ENCODE measurements around the gene PTPRN2. TPM values are rescaled to one million over a fixed set of nuclear protein-coding genes. Genes with fewer than 3 reads are reported as not detected.

Gene PTPRN2
- total RNA-seq, 1 experiment from 2014 or later = 1.1 TPM

DNA sequence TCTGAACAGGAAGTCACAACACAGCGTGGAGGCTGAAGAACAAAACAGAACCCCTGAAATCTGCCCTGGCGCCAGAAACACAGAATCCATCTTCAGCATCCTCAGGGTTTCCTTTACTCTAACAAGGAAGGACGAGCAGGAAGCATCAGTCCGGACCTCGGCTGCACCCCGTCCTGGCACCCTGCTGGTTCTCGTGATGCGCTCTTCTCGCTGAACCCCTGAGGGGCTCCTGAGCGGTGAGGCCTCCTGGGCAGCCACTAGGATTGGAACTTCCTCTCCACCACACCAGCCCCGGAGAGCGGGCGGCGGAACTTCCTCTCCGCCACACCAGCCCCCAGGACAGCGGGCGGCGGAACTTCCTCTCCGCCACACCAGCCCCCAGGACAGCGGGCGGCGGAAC is 461.9 kb downstream of the PTPRN2 start:
- H3K4me1 ChIP-seq (ENCODE audit: control insufficient read depth, insufficient read depth, low read length) = no peaks in the 10 kb centered on the region
- TF ChIP-seq TCF7L2 (IDR thresholded peaks at IDR 0.05; ENCODE audit: low read depth, low read length) (no peak), SIN3A (IDR thresholded peaks at IDR 0.05; ENCODE audit: borderline replicate concordance, insufficient read depth, low read depth, low read length) (no peak), POLR2AphosphoS5 (IDR thresholded peaks at IDR 0.05; ENCODE audit: low read depth, low read length) (no peak)
- TF ChIP-seq, protein P1, sequence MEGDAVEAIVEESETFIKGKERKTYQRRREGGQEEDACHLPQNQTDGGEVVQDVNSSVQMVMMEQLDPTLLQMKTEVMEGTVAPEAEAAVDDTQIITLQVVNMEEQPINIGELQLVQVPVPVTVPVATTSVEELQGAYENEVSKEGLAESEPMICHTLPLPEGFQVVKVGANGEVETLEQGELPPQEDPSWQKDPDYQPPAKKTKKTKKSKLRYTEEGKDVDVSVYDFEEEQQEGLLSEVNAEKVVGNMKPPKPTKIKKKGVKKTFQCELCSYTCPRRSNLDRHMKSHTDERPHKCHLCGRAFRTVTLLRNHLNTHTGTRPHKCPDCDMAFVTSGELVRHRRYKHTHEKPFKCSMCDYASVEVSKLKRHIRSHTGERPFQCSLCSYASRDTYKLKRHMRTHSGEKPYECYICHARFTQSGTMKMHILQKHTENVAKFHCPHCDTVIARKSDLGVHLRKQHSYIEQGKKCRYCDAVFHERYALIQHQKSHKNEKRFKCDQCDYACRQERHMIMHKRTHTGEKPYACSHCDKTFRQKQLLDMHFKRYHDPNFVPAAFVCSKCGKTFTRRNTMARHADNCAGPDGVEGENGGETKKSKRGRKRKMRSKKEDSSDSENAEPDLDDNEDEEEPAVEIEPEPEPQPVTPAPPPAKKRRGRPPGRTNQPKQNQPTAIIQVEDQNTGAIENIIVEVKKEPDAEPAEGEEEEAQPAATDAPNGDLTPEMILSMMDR (IDR thresholded peaks at IDR 0.05) = no peak
- TF ChIP-seq, protein P2, sequence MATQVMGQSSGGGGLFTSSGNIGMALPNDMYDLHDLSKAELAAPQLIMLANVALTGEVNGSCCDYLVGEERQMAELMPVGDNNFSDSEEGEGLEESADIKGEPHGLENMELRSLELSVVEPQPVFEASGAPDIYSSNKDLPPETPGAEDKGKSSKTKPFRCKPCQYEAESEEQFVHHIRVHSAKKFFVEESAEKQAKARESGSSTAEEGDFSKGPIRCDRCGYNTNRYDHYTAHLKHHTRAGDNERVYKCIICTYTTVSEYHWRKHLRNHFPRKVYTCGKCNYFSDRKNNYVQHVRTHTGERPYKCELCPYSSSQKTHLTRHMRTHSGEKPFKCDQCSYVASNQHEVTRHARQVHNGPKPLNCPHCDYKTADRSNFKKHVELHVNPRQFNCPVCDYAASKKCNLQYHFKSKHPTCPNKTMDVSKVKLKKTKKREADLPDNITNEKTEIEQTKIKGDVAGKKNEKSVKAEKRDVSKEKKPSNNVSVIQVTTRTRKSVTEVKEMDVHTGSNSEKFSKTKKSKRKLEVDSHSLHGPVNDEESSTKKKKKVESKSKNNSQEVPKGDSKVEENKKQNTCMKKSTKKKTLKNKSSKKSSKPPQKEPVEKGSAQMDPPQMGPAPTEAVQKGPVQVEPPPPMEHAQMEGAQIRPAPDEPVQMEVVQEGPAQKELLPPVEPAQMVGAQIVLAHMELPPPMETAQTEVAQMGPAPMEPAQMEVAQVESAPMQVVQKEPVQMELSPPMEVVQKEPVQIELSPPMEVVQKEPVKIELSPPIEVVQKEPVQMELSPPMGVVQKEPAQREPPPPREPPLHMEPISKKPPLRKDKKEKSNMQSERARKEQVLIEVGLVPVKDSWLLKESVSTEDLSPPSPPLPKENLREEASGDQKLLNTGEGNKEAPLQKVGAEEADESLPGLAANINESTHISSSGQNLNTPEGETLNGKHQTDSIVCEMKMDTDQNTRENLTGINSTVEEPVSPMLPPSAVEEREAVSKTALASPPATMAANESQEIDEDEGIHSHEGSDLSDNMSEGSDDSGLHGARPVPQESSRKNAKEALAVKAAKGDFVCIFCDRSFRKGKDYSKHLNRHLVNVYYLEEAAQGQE (IDR thresholded peaks at IDR 0.05; ENCODE audit: insufficient read depth in 1 of 2, low read depth in 2 of 2, low read length in 1 of 2) = no peak
- ChIA-PET CTCF (no interaction called here), POLR2A (no interaction called here)
- H3K27me3 ChIP-seq (ENCODE audit: control insufficient read depth, insufficient read depth, low read length) = no peaks in the 10 kb centered on the region
- H3K27ac ChIP-seq (ENCODE audit: low read length) = no peak overlapping the region
- H3K36me3 ChIP-seq (ENCODE audit: control insufficient read depth, insufficient read depth, low read length) = no peaks in the 10 kb centered on the region
- no peak for ATAC-seq
- H3K4me3 ChIP-seq (ENCODE audit: low read depth in 2 of 2, low read length in 2 of 2) = no peak overlapping the region
- intact Hi-C loops (cut with micrococcal nuclease; ENCODE audit: unreplicated experiment) = no loop called here
- H3K9me3 ChIP-seq (ENCODE audit: control insufficient read depth, insufficient read depth, low read depth, low read length) = no peaks in the 10 kb centered on the region
- DNase-seq (ENCODE audit: low read depth, low spot score) = no peak
- no TSS peak for BruUV-seq (replicated peaks)
- in situ Hi-C loops (cut with HindIII; ENCODE audit: low pct_unique_long_range_greater_than_20kb, low sequenced_read_pairs) = no loop called here

DNA sequence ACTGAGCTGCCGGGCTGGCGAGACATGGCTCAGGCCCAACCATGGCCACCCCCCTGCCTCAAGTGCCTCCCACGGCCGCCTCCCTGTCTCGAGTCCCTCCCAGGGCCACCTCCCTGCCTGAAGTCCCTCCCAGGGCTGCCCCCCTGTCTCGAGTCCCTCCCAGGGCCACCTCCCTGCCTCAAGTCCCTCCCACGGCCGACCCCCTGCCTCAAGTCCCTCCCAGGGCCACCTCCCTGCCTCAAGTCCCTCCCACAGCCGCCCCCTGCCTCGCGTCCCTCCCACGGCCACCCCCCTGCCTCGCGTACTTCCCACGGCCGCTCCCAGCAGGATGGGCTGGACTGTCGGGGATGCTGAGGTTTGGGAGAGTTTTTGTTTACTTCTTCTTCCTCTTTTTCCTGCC is 462.5 kb downstream of the PTPRN2 start:
- BruUV-seq (replicated peaks) = no TSS peak
- Histone ChIP-seq H3K9me3 (ENCODE audit: control insufficient read depth, insufficient read depth, low read depth, low read length) (no peaks in the 10 kb centered on the region), H3K36me3 (ENCODE audit: control insufficient read depth, insufficient read depth, low read length) (no peaks in the 10 kb centered on the region), H3K4me3 (ENCODE audit: low read depth in 2 of 2, low read length in 2 of 2) (no peak overlapping the region), H3K27ac (ENCODE audit: low read length) (no peak overlapping the region), H3K27me3 (ENCODE audit: control insufficient read depth, insufficient read depth, low read length) (no peaks in the 10 kb centered on the region), H3K4me1 (ENCODE audit: control insufficient read depth, insufficient read depth, low read length) (no peaks in the 10 kb centered on the region)
- no peak for DNase-seq (ENCODE audit: low read depth, low spot score)
- CTCF ChIA-PET = no interaction called here
- POLR2A ChIA-PET = no interaction called here
- in situ Hi-C loops (cut with HindIII; ENCODE audit: low pct_unique_long_range_greater_than_20kb, low sequenced_read_pairs) (no loop called here), intact Hi-C loops (cut with micrococcal nuclease; ENCODE audit: unreplicated experiment) (no loop called here)
- no peak for ATAC-seq
- TF ChIP-seq, protein P2 (IDR thresholded peaks at IDR 0.05; ENCODE audit: insufficient read depth in 1 of 2, low read depth in 2 of 2, low read length in 1 of 2) = no peak
- TF ChIP-seq SIN3A (IDR thresholded peaks at IDR 0.05; ENCODE audit: borderline replicate concordance, insufficient read depth, low read depth, low read length) (no peak), TCF7L2 (IDR thresholded peaks at IDR 0.05; ENCODE audit: low read depth, low read length) (no peak), POLR2AphosphoS5 (IDR thresholded peaks at IDR 0.05; ENCODE audit: low read depth, low read length) (no peak)
- TF ChIP-seq, protein P1 (IDR thresholded peaks at IDR 0.05) = no peak
